ENCODE data around the gene GRPEL2. TPM values are rescaled to one million over a fixed set of nuclear protein-coding genes. Genes with fewer than 3 reads are reported as not detected.

Gene GRPEL2
- total and polyA plus RNA-seq, 3 donors from 2014 or later, result 11.6 to 14.3 (median 13.3) TPM

GRCh38 chr5:149349382-149349781 is 4.1 kb downstream of the GRPEL2 start:
- DNase-seq, result no peak
- intact Hi-C loops (cut with DNase I; ENCODE audit: low total_unique reads), result no loop called here
- H3K4me3 ChIP-seq, result no peak overlapping the region
- no peaks in the 10 kb centered on the region for H3K27me3 ChIP-seq
- 90 to 97% methylated on average over 4 of the region's 4 CpGs for WGBS, 2 donors
- no peaks in the 10 kb centered on the region for H3K36me3 ChIP-seq (ENCODE audit: low read depth, missing control alignments)
- no peak overlapping the region for H3K27ac ChIP-seq
- TF ChIP-seq CTCF (IDR thresholded peaks at IDR 0.05) (no peak), POLR2A (IDR thresholded peaks at IDR 0.05) (no peak)
- no peaks in the 10 kb centered on the region for H3K9me3 ChIP-seq
- H3K4me1 ChIP-seq, result peaks cover 6% of the 10 kb centered on the region

GRCh38 chr5:149352169-149352568 is 6.9 kb downstream of the GRPEL2 start:
- Histone ChIP-seq H3K4me1 (no peaks in the 10 kb centered on the region), H3K9me3 (no peaks in the 10 kb centered on the region), H3K4me3 (no peak overlapping the region), H3K27ac (no peak overlapping the region), H3K27me3 (no peaks in the 10 kb centered on the region), H3K36me3 (ENCODE audit: low read depth, missing control alignments) (no peaks in the 10 kb centered on the region)
- 79 to 86% methylated on average over 4 of the region's 4 CpGs for WGBS, 2 donors
- TF ChIP-seq POLR2A (IDR thresholded peaks at IDR 0.05) (no peak), CTCF (IDR thresholded peaks at IDR 0.05) (no peak)
- no peak for DNase-seq
- intact Hi-C loops (cut with DNase I; ENCODE audit: low total_unique reads), result no loop called here

DNA sequence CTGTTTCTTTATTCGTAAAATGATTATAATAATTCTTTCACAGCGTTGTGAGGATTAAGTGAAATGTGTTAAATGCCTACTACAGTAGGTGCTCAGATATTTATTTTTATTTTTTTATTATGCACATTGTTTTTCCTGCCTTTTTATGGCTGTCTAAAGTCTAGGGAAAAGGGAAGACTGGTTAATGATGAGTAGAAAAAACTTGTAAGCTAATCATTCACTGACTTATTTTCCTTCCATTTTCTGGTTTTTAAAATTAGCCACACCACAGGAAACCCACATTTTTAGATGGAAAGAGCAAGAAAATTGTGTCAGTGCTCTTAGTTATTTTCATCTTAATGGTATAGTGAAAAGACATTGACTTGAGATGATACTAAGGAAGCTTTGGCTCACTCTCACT is 8.6 kb downstream of the GRPEL2 start:
- Histone ChIP-seq H3K9me3 (no peaks in the 10 kb centered on the region), H3K4me1 (peaks cover 8% of the 10 kb centered on the region), H3K36me3 (ENCODE audit: low read depth, missing control alignments) (no peaks in the 10 kb centered on the region), H3K4me3 (no peak overlapping the region), H3K27ac (no peak overlapping the region), H3K27me3 (no peaks in the 10 kb centered on the region)
- no peak for DNase-seq
- TF ChIP-seq CTCF (IDR thresholded peaks at IDR 0.05) (no peak), POLR2A (IDR thresholded peaks at IDR 0.05) (no peak)
- 87 to 95% methylated on average over 2 of the region's 2 CpGs for WGBS, 2 donors
- intact Hi-C loops (cut with DNase I; ENCODE audit: low total_unique reads), result no loop called here

DNA sequence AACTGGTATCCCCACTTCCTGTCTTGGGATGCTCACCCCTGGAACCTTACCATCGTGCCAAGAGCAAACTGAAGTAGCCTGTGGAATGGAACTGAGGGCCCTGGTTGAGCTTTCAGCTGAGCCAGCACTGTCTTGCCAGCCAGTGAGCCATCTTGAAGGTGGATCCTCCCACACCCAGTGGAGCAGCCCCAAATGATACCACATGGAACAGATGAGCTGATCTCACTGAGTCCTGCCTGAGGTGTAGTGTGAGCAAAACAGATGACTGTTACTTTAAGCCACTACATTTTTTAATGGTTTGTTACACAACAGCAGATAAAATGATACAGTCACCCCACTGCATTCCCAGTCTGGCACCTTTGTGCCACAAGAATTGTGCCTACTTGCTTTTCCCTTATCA is 10.4 kb downstream of the GRPEL2 start:
- H3K27ac ChIP-seq, result no peak overlapping the region
- WGBS, 2 donors, result 94% methylated on average over 1 of the region's 1 CpG; no CpG with 5 or more reads in 1 of the 2 donors
- H3K4me3 ChIP-seq, result no peak overlapping the region
- intact Hi-C loops (cut with DNase I; ENCODE audit: low total_unique reads), result no loop called here
- H3K36me3 ChIP-seq (ENCODE audit: low read depth, missing control alignments), result no peaks in the 10 kb centered on the region
- no peak for DNase-seq
- H3K27me3 ChIP-seq, result no peaks in the 10 kb centered on the region
- H3K9me3 ChIP-seq, result no peaks in the 10 kb centered on the region
- TF ChIP-seq POLR2A (IDR thresholded peaks at IDR 0.05) (no peak), CTCF (IDR thresholded peaks at IDR 0.05) (no peak)
- H3K4me1 ChIP-seq, result peaks cover 14% of the 10 kb centered on the region

GRCh38 chr5:149356391-149356790 is 11.1 kb downstream of the GRPEL2 start:
- no peak for DNase-seq
- TF ChIP-seq POLR2A (IDR thresholded peaks at IDR 0.05), result no peak
- TF ChIP-seq CTCF (IDR thresholded peaks at IDR 0.05), result no peak
- 71 to 74% methylated on average over 8 of the region's 8 CpGs for WGBS, 2 donors
- no peaks in the 10 kb centered on the region for H3K27me3 ChIP-seq
- peaks cover 14% of the 10 kb centered on the region for H3K4me1 ChIP-seq
- no peak overlapping the region for H3K27ac ChIP-seq
- no peak overlapping the region for H3K4me3 ChIP-seq
- no peaks in the 10 kb centered on the region for H3K36me3 ChIP-seq (ENCODE audit: low read depth, missing control alignments)
- H3K9me3 ChIP-seq, result no peaks in the 10 kb centered on the region
- intact Hi-C loops (cut with DNase I; ENCODE audit: low total_unique reads), result no loop called here
